GM20000 (cell line): ENCODE measurements around the gene PRKN.

Experiments
- DNase-seq: peaks from one replicate; pipeline ENCODE4 v3.0.0; 2012; ENCODE audit warnings: low spot score
- TF ChIP-seq, protein P1 (sequence below): IDR thresholded peaks from 2 replicates; pipeline ENCODE4 v1.5.1; 2012; ENCODE audit warnings: mild to moderate bottlenecking, control low read depth; ENCODE audit errors: extremely low read depth, missing control alignments

The PRKN gene

DNA sequence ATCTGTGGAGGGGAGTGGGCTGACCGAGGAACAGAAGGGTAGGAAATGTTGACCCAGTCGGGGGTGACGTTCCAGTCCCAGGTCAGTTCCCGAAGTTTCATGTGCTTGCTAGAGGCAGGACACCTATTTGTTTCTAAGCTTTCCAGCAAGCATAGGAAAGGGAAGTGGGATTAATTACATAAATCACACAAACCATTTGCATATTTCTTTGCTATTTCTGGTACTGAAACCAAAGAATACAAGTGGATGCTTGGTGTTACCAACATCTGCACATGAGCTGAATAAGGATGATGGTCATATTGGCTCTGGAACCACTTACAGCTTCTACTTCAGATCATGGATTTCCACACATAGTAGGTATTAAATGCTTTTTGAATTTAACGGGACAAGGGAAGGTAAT is 546.5 kb downstream of the PRKN start:
- no peak for DNase-seq
- TF ChIP-seq, protein P1, sequence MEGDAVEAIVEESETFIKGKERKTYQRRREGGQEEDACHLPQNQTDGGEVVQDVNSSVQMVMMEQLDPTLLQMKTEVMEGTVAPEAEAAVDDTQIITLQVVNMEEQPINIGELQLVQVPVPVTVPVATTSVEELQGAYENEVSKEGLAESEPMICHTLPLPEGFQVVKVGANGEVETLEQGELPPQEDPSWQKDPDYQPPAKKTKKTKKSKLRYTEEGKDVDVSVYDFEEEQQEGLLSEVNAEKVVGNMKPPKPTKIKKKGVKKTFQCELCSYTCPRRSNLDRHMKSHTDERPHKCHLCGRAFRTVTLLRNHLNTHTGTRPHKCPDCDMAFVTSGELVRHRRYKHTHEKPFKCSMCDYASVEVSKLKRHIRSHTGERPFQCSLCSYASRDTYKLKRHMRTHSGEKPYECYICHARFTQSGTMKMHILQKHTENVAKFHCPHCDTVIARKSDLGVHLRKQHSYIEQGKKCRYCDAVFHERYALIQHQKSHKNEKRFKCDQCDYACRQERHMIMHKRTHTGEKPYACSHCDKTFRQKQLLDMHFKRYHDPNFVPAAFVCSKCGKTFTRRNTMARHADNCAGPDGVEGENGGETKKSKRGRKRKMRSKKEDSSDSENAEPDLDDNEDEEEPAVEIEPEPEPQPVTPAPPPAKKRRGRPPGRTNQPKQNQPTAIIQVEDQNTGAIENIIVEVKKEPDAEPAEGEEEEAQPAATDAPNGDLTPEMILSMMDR = no peak

DNA sequence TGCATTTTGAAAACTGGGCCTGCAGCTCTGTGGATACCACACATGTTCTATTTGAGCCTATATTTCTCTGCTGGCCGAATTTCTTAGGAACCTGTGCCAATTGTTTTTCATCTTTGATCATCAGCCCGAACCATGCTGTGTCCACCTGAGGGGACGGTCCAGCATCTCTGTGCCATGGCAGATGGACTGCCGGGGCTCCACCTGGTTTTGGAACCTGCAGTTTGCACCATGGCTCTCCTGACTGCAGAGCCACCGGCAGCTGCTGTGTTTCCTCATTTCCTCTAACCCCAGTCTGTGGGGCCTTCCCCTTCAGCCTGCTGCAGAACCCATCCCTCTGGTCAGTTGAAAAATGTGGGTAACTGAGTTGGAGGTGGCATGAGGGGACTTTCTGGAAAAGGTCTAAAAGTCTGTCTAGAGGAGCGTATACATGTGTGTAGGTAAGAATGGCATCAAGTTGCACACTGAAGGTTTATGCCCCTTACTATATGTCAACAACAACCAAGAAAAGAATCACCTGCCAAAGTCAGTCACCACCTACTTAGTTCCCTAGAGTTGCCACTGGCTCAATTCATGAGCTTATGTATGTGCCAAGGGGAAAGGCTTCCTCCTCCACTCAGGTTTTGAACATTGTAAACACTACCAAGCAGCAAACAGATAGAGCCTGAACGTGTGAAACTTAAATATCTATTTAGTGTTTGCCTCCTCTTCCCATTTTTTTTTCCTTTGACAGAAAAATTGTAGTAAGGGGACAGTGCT is 548.2 kb downstream of the PRKN start:
- TF ChIP-seq, protein P1 = no peak
- DNase-seq = no peak

DNA sequence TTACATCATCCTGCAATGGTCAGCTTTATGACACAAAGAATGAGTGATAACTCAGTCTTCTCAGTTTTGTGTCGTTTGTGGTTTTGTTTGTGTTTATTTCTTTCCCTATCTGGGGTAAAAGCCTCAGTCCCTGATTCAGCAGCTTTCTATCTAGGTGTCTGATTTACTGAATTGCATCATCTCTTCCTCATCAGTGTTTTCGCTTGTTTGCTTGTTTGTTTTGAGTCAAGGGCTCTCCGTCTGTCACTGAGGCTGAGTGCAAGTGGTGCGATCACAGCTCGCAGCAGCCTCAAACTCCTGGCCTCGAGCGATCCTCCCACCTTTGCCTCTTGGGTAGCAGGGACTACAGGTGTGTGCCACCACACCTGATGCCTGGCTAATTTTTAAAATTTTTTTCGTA is 548.9 kb downstream of the PRKN start:
- TF ChIP-seq, protein P1 = no peak
- DNase-seq = no peak

DNA sequence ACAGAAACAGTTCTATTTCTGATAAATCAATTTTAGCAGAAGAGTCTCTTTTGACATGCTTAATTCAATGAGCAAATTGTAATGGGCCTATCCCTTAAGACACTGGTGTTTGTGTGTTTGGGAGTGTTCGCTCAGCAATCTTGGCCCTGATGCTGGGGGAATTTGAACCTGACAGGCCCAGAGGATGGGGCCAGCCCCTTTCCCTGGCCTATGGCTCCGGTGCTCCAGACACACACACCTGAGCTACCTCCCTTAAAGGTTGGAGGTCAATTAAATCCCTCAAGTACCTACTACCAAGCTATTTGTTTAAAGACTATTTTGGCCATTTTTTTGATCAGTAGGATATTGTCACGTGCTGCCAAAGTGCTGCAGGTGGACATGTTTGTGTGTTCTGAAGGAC is 549.3 kb downstream of the PRKN start:
- TF ChIP-seq, protein P1 = no peak
- DNase-seq = no peak

DNA sequence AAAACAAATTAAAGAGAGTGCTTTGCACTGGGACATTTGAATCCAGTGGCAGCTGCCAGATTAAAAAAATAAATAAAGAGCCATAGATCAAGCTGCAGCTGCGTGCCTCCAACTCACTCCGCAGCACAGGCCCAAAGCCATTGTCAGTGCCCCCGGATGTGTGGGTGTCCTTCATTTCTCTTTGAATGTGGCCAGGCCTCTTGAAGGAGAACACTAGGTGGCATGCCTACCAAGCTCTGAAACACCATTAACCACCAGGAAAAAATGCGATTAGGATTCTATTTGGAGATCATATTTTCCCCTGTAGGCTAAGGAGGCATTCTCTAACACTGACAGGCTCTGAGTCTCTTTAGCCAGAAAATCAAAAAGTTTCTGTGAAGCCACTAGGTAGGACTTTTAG is 549.8 kb downstream of the PRKN start:
- no peak for DNase-seq
- TF ChIP-seq, protein P1 = no peak

DNA sequence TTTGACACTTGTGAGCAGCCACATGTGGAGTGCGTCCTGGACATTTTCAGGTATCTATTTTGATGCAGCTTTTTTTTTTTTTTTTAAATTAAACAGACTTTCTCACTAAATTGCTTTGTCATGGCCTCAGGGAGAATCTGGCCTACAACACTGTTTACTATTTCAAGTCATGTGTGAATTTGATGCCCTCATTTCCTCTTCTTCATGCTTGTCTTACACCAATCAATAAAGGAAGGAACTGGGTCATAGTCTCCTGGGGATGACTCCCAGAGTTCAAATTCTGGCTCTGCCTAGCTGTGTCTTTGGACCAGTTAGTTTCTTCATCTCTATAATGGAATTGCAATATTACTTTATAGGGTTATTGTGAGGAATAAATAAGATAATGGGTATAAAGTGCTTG is 554.1 kb downstream of the PRKN start:
- TF ChIP-seq, protein P1 = no peak
- DNase-seq = no peak

DNA sequence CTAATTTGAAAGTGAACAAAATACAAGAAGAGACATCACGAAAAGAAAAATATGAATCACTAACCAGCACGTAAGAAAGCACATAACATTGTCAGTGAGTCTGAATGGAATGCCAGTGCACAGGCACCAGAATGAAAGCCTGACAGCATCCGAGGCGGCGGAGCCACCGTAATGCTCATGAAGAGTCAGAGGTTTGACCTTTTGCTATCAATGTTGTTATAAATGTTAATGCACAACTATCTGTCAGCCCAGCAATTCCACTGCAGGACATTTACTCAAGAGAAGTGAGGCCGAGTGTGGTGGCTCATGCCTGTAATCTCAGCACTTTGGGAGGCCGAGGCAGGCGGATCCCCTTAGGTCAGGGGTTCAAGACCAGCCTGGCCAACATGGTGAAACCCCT is 562.1 kb downstream of the PRKN start:
- no peak for DNase-seq
- TF ChIP-seq, protein P1 = no peak
